ENCODE measurements around the gene CUEDC2. TPM values are rescaled to one million over a fixed set of nuclear protein-coding genes. Genes with fewer than 3 reads are reported as not detected.

Gene CUEDC2
- total RNA-seq, 1 experiment from 2014 or later: 40.2 TPM

DNA sequence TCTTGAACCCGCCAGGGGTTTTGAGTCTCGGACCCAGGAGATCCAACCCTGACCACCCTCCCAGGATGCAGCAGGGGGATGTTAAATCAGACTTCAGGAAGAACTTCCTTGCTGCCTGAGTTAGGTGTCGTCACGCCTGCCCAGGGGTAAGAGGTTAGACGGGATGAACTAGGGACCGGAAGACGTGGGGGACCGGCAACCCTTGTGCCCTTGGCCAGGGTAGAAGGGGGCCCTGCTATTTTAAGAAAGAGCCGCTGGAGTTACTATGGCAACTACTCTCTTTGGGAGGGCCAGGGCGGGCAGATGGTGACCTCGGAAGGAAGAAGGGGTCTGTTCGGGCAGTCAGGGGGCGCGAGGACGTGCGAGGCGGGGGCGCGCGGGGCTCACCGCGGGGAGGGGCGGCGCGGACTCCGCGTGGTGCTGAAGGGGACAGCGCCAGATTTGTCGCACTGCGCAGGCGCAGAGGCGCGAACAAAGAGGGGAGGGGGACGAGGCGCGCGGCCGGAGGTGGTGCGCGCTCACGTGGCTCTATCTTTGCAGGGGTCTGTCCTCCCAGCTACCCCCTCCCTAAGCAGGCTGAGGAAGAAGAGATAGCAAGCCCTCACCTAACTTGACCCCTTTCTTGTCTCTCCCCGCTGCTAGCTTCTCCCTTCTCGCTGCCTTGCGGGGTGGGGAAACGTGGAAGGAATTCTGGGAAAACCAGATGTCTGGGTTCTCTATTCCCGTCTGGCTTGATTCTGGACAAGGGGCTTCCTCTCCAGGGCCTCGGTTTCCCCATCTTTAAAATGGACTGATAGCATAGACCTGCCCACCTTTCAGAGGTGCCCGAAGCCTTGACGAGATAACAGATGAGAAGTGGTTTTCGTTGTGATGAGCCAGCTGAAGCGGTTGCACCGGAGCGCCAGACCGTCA lies 12.8 kb downstream of the CUEDC2 start (continued):
- no peak for TF ChIP-seq STAT6 (CRISPR knock-in tag; conservative IDR thresholded peaks at IDR 0.05; ENCODE audit: low read depth)
- TF ChIP-seq KAT7 (CRISPR knock-in tag; IDR thresholded peaks at IDR 0.05; ENCODE audit: borderline replicate concordance): no peak
- TF ChIP-seq NR1H2 (CRISPR knock-in tag; IDR thresholded peaks at IDR 0.05): no peak
- no peak for TF ChIP-seq GABPB1 (CRISPR knock-in tag; IDR thresholded peaks at IDR 0.05)
- no peak for TF ChIP-seq ZNF138 (CRISPR knock-in tag; conservative IDR thresholded peaks at IDR 0.05)
- no peak; the same call in 1 of the 2 replicates for TF ChIP-seq ZNF232 (CRISPR knock-in tag; IDR thresholded peaks at IDR 0.05)
- no peak for TF ChIP-seq ZNF671 (CRISPR knock-in tag; IDR thresholded peaks at IDR 0.05)
- TF ChIP-seq, protein P1, sequence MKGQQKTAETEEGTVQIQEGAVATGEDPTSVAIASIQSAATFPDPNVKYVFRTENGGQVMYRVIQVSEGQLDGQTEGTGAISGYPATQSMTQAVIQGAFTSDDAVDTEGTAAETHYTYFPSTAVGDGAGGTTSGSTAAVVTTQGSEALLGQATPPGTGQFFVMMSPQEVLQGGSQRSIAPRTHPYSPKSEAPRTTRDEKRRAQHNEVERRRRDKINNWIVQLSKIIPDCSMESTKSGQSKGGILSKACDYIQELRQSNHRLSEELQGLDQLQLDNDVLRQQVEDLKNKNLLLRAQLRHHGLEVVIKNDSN (CRISPR knock-in tag; IDR thresholded peaks at IDR 0.05): peak; percentile 68
- TF ChIP-seq, protein P2, sequence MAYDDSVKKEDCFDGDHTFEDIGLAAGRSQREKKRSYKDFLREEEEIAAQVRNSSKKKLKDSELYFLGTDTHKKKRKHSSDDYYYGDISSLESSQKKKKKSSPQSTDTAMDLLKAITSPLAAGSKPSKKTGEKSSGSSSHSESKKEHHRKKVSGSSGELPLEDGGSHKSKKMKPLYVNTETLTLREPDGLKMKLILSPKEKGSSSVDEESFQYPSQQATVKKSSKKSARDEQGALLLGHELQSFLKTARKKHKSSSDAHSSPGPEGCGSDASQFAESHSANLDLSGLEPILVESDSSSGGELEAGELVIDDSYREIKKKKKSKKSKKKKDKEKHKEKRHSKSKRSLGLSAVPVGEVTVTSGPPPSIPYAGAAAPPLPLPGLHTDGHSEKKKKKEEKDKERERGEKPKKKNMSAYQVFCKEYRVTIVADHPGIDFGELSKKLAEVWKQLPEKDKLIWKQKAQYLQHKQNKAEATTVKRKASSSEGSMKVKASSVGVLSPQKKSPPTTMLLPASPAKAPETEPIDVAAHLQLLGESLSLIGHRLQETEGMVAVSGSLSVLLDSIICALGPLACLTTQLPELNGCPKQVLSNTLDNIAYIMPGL (CRISPR knock-in tag; IDR thresholded peaks at IDR 0.05): 0 out of 2 replicates have a peak, but pooled peaks have one; percentile 36
- TF ChIP-seq, protein P3, sequence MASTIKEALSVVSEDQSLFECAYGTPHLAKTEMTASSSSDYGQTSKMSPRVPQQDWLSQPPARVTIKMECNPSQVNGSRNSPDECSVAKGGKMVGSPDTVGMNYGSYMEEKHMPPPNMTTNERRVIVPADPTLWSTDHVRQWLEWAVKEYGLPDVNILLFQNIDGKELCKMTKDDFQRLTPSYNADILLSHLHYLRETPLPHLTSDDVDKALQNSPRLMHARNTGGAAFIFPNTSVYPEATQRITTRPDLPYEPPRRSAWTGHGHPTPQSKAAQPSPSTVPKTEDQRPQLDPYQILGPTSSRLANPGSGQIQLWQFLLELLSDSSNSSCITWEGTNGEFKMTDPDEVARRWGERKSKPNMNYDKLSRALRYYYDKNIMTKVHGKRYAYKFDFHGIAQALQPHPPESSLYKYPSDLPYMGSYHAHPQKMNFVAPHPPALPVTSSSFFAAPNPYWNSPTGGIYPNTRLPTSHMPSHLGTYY (CRISPR knock-in tag; IDR thresholded peaks at IDR 0.05): no peak
- TF ChIP-seq TCF7 (CRISPR knock-in tag; IDR thresholded peaks at IDR 0.05; ENCODE audit: low read depth): no peak
- 0 out of 2 replicates have a peak, but pooled peaks have one; percentile 4 for TF ChIP-seq GTF2I (CRISPR knock-in tag; conservative IDR thresholded peaks at IDR 0.05)
- TF ChIP-seq, protein P4, sequence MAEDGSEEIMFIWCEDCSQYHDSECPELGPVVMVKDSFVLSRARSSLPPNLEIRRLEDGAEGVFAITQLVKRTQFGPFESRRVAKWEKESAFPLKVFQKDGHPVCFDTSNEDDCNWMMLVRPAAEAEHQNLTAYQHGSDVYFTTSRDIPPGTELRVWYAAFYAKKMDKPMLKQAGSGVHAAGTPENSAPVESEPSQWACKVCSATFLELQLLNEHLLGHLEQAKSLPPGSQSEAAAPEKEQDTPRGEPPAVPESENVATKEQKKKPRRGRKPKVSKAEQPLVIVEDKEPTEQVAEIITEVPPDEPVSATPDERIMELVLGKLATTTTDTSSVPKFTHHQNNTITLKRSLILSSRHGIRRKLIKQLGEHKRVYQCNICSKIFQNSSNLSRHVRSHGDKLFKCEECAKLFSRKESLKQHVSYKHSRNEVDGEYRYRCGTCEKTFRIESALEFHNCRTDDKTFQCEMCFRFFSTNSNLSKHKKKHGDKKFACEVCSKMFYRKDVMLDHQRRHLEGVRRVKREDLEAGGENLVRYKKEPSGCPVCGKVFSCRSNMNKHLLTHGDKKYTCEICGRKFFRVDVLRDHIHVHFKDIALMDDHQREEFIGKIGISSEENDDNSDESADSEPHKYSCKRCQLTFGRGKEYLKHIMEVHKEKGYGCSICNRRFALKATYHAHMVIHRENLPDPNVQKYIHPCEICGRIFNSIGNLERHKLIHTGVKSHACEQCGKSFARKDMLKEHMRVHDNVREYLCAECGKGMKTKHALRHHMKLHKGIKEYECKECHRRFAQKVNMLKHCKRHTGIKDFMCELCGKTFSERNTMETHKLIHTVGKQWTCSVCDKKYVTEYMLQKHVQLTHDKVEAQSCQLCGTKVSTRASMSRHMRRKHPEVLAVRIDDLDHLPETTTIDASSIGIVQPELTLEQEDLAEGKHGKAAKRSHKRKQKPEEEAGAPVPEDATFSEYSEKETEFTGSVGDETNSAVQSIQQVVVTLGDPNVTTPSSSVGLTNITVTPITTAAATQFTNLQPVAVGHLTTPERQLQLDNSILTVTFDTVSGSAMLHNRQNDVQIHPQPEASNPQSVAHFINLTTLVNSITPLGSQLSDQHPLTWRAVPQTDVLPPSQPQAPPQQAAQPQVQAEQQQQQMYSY (CRISPR knock-in tag; IDR thresholded peaks at IDR 0.05): 0 out of 2 replicates have a peak, but pooled peaks have one; percentile 12
- TF ChIP-seq GRHL2 (CRISPR knock-in tag; IDR thresholded peaks at IDR 0.05; ENCODE audit: insufficient replicate concordance, severe bottlenecking): no peak
- TF ChIP-seq ZNF423 (CRISPR knock-in tag; IDR thresholded peaks at IDR 0.05): no peak; the same call in 1 of the 2 replicates
- no peak for TF ChIP-seq SOX15 (CRISPR knock-in tag; IDR thresholded peaks at IDR 0.05)
- TF ChIP-seq, protein P5, sequence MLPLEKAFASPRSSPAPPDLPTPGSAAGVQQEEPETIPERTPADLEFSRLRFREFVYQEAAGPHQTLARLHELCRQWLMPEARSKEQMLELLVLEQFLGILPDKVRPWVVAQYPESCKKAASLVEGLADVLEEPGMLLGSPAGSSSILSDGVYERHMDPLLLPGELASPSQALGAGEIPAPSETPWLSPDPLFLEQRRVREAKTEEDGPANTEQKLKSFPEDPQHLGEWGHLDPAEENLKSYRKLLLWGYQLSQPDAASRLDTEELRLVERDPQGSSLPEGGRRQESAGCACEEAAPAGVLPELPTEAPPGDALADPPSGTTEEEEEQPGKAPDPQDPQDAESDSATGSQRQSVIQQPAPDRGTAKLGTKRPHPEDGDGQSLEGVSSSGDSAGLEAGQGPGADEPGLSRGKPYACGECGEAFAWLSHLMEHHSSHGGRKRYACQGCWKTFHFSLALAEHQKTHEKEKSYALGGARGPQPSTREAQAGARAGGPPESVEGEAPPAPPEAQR (CRISPR knock-in tag; IDR thresholded peaks at IDR 0.05): no peak
- TF ChIP-seq, protein P6, sequence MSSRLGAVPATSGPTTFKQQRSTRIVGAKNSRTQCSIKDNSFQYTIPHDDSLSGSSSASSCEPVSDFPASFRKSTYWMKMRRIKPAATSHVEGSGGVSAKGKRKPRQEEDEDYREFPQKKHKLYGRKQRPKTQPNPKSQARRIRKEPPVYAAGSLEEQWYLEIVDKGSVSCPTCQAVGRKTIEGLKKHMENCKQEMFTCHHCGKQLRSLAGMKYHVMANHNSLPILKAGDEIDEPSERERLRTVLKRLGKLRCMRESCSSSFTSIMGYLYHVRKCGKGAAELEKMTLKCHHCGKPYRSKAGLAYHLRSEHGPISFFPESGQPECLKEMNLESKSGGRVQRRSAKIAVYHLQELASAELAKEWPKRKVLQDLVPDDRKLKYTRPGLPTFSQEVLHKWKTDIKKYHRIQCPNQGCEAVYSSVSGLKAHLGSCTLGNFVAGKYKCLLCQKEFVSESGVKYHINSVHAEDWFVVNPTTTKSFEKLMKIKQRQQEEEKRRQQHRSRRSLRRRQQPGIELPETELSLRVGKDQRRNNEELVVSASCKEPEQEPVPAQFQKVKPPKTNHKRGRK (CRISPR knock-in tag; IDR thresholded peaks at IDR 0.05; ENCODE audit: borderline replicate concordance): no peak
- no peak for TF ChIP-seq PREB (CRISPR knock-in tag; IDR thresholded peaks at IDR 0.05; ENCODE audit: borderline replicate concordance)
- no peak for TF ChIP-seq NFYB (CRISPR knock-in tag; conservative IDR thresholded peaks at IDR 0.05; ENCODE audit: low read depth)
- no peak for TF ChIP-seq IRF2 (CRISPR knock-in tag; IDR thresholded peaks at IDR 0.05; ENCODE audit: borderline replicate concordance, low read depth)

All from WTC11 (cell line).